MM.1S (cell line): Measurements from ENCODE around the gene NFATC1.

Experiments used
- DNase-seq: peaks from one replicate; pipeline ENCODE4 v3.0.0-alpha.2; 2015
- H2AFZ ChIP-seq: fragments of 300-600 bp; sonication (generic); 2 replicates; pipeline ENCODE4 v1.6.0; 2016; ENCODE audit warnings: antibody characterized with exemption, low read length
- H3F3A ChIP-seq: fragments of 300-600 bp; sonication (generic); 2 replicates; pipeline ENCODE4 v1.6.1; 2016; ENCODE audit warnings: mild to moderate bottlenecking, antibody characterized with exemption, low read length, moderate library complexity, mixed read lengths; ENCODE audit not compliant: insufficient read depth
- H3K27ac ChIP-seq: fragments of 300-600 bp; sonication (generic); 2 replicates; pipeline ENCODE4 v1.5.1; 2016; ENCODE audit warnings: mild to moderate bottlenecking, low read length
- H3K27me3 ChIP-seq: fragments of 300-600 bp; sonication (generic); replicated peaks from 2 replicates; pipeline ENCODE4 v1.6.0; 2016; ENCODE audit warnings: low read length; ENCODE audit not compliant: insufficient read depth
- H3K36me3 ChIP-seq: fragments of 300-600 bp; sonication (generic); replicated peaks from 2 replicates; pipeline ENCODE4 v1.6.1; 2016; ENCODE audit warnings: mild to moderate bottlenecking, low read length, mixed read lengths; ENCODE audit not compliant: insufficient read depth
- H3K4me1 ChIP-seq: fragments of 300-600 bp; sonication (generic); 2 replicates; pipeline ENCODE4 v1.6.1; 2016; ENCODE audit warnings: low read length, mixed read lengths
- H3K4me2 ChIP-seq: fragments of 300-600 bp; sonication (generic); 2 replicates; pipeline ENCODE4 v1.6.0; 2016; ENCODE audit warnings: low read depth, low read length
- H3K4me3 ChIP-seq: fragments of 300-600 bp; sonication (generic); 2 replicates; pipeline ENCODE4 v1.5.1; 2016; ENCODE audit warnings: low read length, mixed read lengths
- H3K79me2 ChIP-seq: fragments of 300-600 bp; sonication (generic); 2 replicates; pipeline ENCODE4 v1.6.1; 2016; ENCODE audit warnings: mixed run types, low read length, mixed read lengths
- H3K9ac ChIP-seq: fragments of 300-600 bp; sonication (generic); 2 replicates; pipeline ENCODE4 v1.6.1; 2016; ENCODE audit warnings: low read length, mixed read lengths
- H3K9me2 ChIP-seq: fragments of 300-600 bp; sonication (generic); replicated peaks from 2 replicates; pipeline ENCODE4 v1.6.1; 2016; ENCODE audit warnings: mild to moderate bottlenecking, low read length, mixed read lengths; ENCODE audit not compliant: insufficient read depth
- H3K9me3 ChIP-seq: fragments of 300-600 bp; sonication (generic); replicated peaks from 2 replicates; pipeline ENCODE4 v1.6.1; 2016; ENCODE audit warnings: mild to moderate bottlenecking, low read length, mixed read lengths; ENCODE audit not compliant: insufficient read depth
- H4K20me1 ChIP-seq: fragments of 300-600 bp; sonication (generic); 2 replicates; pipeline ENCODE4 v1.6.1; 2016; ENCODE audit warnings: mild to moderate bottlenecking, low read length, moderate library complexity, mixed read lengths; ENCODE audit not compliant: insufficient read depth
- EZH2 ChIP-seq: fragments of 300-600 bp; sonication (generic); optimal IDR thresholded peaks from 2 replicates; pipeline ENCODE3; 2017; ENCODE audit warnings: low read depth, mild to moderate bottlenecking, antibody characterized with exemption, low read length, mixed read lengths
- EZH2phosphoT487 ChIP-seq: fragments of 300-600 bp; sonication (generic); IDR thresholded peaks from 2 replicates; pipeline ENCODE4 v1.6.1; 2018; ENCODE audit warnings: antibody characterized with exemption, low read length
- TF ChIP-seq, protein P1 (sequence below): fragments of 300-600 bp; sonication (generic); IDR thresholded peaks from 2 replicates; pipeline ENCODE4 v1.5.1; 2016; ENCODE audit warnings: antibody characterized with exemption, low read length, mixed read lengths

NFATC1 gene

GRCh38 chr18:79410171-79410641 is 14.5 kb downstream of the NFATC1 start:
- DNase-seq = no peak
- Histone ChIP-seq H3K27me3 (no peaks in the 10 kb centered on the region), H3K79me2 (no peaks in the 10 kb centered on the region; the same call in 1 of the 2 replicates), H3K27ac (no peak overlapping the region), H4K20me1 (no peaks in the 10 kb centered on the region), H3K4me1 (no peaks in the 10 kb centered on the region), H3K9me2 (no peaks in the 10 kb centered on the region), H3K9me3 (no peaks in the 10 kb centered on the region), H3K36me3 (no peaks in the 10 kb centered on the region), H3F3A (no peaks in the 10 kb centered on the region), H3K4me3 (no peak overlapping the region), H3K4me2 (no peak overlapping the region), H2AFZ (no peak overlapping the region), H3K9ac (no peak overlapping the region)
- no peak for TF ChIP-seq EZH2phosphoT487
- TF ChIP-seq, protein P1, sequence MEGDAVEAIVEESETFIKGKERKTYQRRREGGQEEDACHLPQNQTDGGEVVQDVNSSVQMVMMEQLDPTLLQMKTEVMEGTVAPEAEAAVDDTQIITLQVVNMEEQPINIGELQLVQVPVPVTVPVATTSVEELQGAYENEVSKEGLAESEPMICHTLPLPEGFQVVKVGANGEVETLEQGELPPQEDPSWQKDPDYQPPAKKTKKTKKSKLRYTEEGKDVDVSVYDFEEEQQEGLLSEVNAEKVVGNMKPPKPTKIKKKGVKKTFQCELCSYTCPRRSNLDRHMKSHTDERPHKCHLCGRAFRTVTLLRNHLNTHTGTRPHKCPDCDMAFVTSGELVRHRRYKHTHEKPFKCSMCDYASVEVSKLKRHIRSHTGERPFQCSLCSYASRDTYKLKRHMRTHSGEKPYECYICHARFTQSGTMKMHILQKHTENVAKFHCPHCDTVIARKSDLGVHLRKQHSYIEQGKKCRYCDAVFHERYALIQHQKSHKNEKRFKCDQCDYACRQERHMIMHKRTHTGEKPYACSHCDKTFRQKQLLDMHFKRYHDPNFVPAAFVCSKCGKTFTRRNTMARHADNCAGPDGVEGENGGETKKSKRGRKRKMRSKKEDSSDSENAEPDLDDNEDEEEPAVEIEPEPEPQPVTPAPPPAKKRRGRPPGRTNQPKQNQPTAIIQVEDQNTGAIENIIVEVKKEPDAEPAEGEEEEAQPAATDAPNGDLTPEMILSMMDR = no peak
- TF ChIP-seq EZH2 = no peak

GRCh38 chr18:79410731-79411613 is 15.2 kb downstream of the NFATC1 start:
- Histone ChIP-seq H3K9me3 (no peaks in the 10 kb centered on the region), H3K4me2 (no peak overlapping the region), H3F3A (no peaks in the 10 kb centered on the region), H3K79me2 (no peaks in the 10 kb centered on the region), H3K4me3 (no peak overlapping the region), H3K9ac (no peak overlapping the region), H3K27me3 (no peaks in the 10 kb centered on the region), H3K9me2 (no peaks in the 10 kb centered on the region), H3K4me1 (no peaks in the 10 kb centered on the region), H4K20me1 (no peaks in the 10 kb centered on the region), H2AFZ (no peak overlapping the region), H3K27ac (no peak overlapping the region), H3K36me3 (no peaks in the 10 kb centered on the region)
- DNase-seq = no peak
- no peak for TF ChIP-seq EZH2
- TF ChIP-seq EZH2phosphoT487 = no peak
- TF ChIP-seq, protein P1 = no peak

DNA sequence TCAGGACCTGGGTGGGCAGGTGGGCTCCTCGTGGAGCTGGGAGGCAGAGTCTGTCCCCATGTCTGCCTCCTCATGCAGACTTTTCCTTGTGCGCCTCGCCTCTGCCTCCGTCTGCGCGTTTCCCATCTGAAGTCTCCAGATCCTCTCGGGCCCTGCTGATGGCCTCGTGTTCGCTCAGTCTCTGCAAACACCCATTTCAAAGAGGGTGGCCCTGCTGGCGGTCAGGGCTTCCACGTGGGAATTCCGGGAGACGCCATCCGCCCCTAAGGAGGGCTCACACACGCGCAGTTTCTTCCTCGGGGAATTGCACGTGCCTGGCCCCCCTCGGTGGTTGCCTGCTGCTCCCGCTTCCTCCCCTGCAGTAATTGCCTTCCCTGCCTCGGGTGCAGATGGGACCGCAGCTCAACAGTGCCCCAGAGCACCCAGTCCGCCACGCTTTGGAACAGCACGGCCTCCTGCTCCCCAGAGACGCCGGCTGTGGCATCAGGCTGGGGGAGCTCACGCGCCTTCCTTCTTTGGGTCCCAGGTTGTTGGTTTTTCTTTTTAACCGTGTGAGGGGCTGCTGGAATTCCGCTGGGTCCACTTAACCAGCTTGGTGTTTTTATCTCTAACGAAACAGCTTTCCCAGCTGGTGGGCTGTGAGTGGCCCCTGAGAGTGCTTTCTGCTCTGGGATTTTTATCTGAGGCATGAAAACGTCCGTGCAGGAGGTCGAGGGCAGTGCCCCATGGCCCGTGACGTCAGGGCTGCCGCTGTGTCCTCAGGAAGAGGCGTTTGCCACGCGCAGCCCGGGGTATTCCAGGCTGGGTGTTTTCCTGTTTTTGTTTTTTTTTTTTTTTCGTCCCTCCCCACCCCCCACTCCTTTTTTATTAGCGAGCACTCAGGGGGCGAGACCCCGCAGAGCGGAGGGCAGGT is 16.1 kb downstream of the NFATC1 start:
- Histone ChIP-seq H3K4me1 (no peaks in the 10 kb centered on the region), H3K9ac (no peak overlapping the region), H3K27ac (no peak overlapping the region), H3K9me2 (no peaks in the 10 kb centered on the region), H4K20me1 (no peaks in the 10 kb centered on the region), H3F3A (no peaks in the 10 kb centered on the region), H3K36me3 (no peaks in the 10 kb centered on the region), H2AFZ (no peak overlapping the region), H3K4me2 (no peak overlapping the region), H3K27me3 (no peaks in the 10 kb centered on the region), H3K79me2 (no peaks in the 10 kb centered on the region), H3K4me3 (no peak overlapping the region), H3K9me3 (no peaks in the 10 kb centered on the region)
- DNase-seq = no peak
- TF ChIP-seq, protein P1 = no peak
- TF ChIP-seq EZH2phosphoT487 (no peak), EZH2 (no peak)
